Fibroblast of villous mesenchyme (primary cell): ENCODE measurements around the gene ACD. TPM values are rescaled to one million over a fixed set of nuclear protein-coding genes. Genes with fewer than 3 reads are reported as not detected.

Source experiments
- DNase-seq: peaks from one replicate; pipeline ENCODE4 v3.0.0-alpha.2; 2010; ENCODE audit warnings: low read depth
- H3K4me3 ChIP-seq: 2 replicates; pipeline ENCODE4 v1.5.1; 2011; ENCODE audit warnings: low read depth, mild to moderate bottlenecking, low read length
- CTCF ChIP-seq: IDR thresholded peaks from 2 replicates; pipeline ENCODE4 v1.5.1; 2012; ENCODE audit warnings: low read depth, mild to moderate bottlenecking, low read length; ENCODE audit not compliant: insufficient read depth
- total RNA-seq: library from RNA; depleted of rRNA; stranded (reverse); fragments of >200 nt; gene quantifications from 2 replicates; pipeline ENCODE4 v1.2.3, GENCODE V29; 2012

Gene ACD
- total RNA-seq, 1 donor = 15.1 TPM

- DNase-seq = no peak
- no peak overlapping the region for H3K4me3 ChIP-seq
- TF ChIP-seq CTCF = no peak
Observed at GRCh38 chr16:67676516-67676915, 16.5 kb upstream of the ACD start.

- no peak for DNase-seq
- no peak overlapping the region for H3K4me3 ChIP-seq
- no peak for TF ChIP-seq CTCF
Observed at GRCh38 chr16:67675999-67676398, 15.9 kb upstream of the ACD start.

GRCh38 chr16:67675579-67675935, 15.5 kb upstream of the ACD start:
- no peak for TF ChIP-seq CTCF
- DNase-seq = no peak
- no peak overlapping the region for H3K4me3 ChIP-seq

GRCh38 chr16:67674851-67675578, 15.0 kb upstream of the ACD start:
- DNase-seq = no peak
- TF ChIP-seq CTCF = no peak
- no peak overlapping the region for H3K4me3 ChIP-seq

- H3K4me3 ChIP-seq = no peak overlapping the region
Observed at GRCh38 chr16:67673712-67674580, 13.9 kb upstream of the ACD start.

More at GRCh38 chr16:67673712-67674580, 13.9 kb upstream of the ACD start:
- no peak for TF ChIP-seq CTCF
- DNase-seq = peak; percentile 26
